Measurements from ENCODE around the gene LDHD. TPM values are rescaled to one million over a fixed set of nuclear protein-coding genes. Genes with fewer than 3 reads are reported as not detected.

LDHD gene
- total RNA-seq, 1 donor from 2014 or later = not detected

GRCh38 chr16:75147968-75148310, 31.4 kb upstream of the LDHD start:
- Histone ChIP-seq H3K27me3 (ENCODE audit: control insufficient read depth, insufficient read depth, low read length) (no peaks in the 10 kb centered on the region), H3K36me3 (ENCODE audit: control insufficient read depth, insufficient read depth, low read length) (no peaks in the 10 kb centered on the region), H3K4me3 (ENCODE audit: low read depth, low read length) (peak overlapping the region; percentile 2)
- DNase-seq (ENCODE audit: low read depth) = no peak
- TF ChIP-seq, protein P1, sequence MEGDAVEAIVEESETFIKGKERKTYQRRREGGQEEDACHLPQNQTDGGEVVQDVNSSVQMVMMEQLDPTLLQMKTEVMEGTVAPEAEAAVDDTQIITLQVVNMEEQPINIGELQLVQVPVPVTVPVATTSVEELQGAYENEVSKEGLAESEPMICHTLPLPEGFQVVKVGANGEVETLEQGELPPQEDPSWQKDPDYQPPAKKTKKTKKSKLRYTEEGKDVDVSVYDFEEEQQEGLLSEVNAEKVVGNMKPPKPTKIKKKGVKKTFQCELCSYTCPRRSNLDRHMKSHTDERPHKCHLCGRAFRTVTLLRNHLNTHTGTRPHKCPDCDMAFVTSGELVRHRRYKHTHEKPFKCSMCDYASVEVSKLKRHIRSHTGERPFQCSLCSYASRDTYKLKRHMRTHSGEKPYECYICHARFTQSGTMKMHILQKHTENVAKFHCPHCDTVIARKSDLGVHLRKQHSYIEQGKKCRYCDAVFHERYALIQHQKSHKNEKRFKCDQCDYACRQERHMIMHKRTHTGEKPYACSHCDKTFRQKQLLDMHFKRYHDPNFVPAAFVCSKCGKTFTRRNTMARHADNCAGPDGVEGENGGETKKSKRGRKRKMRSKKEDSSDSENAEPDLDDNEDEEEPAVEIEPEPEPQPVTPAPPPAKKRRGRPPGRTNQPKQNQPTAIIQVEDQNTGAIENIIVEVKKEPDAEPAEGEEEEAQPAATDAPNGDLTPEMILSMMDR (IDR thresholded peaks at IDR 0.05; ENCODE audit: insufficient read depth, low read length, poor library complexity, severe bottlenecking) = no peak

DNA sequence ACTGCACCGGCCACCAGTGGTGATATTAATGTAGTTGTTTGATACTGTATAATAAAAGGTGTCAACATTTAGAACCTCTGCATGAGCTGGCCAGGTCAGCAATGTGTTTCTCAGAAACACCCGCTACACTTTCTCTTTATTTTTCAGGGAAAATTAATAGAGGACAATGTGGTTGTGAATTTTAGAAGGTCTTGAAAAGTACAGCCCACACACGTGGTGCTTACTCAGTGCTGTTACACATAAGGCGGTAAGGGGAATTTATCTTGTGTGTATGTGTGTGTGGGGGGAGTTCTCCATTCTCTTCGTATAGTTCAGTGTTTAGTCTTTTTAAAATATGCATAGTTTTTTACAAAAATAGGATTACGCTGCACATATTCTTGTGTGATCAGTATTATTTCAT, 27.4 kb upstream of the LDHD start:
- DNase-seq (ENCODE audit: low read depth) = no peak
- TF ChIP-seq, protein P1 (IDR thresholded peaks at IDR 0.05; ENCODE audit: insufficient read depth, low read length, poor library complexity, severe bottlenecking) = no peak
- no peak overlapping the region for H3K4me3 ChIP-seq (ENCODE audit: low read depth, low read length)
- no peaks in the 10 kb centered on the region for H3K36me3 ChIP-seq (ENCODE audit: control insufficient read depth, insufficient read depth, low read length)
- H3K27me3 ChIP-seq (ENCODE audit: control insufficient read depth, insufficient read depth, low read length) = no peaks in the 10 kb centered on the region

GRCh38 chr16:75139498-75139897, 22.9 kb upstream of the LDHD start:
- DNase-seq (ENCODE audit: low read depth) = no peak
- Histone ChIP-seq H3K27me3 (ENCODE audit: control insufficient read depth, insufficient read depth, low read length) (no peaks in the 10 kb centered on the region), H3K4me3 (ENCODE audit: low read depth, low read length) (no peak overlapping the region), H3K36me3 (ENCODE audit: control insufficient read depth, insufficient read depth, low read length) (no peaks in the 10 kb centered on the region)
- TF ChIP-seq, protein P1 (IDR thresholded peaks at IDR 0.05; ENCODE audit: insufficient read depth, low read length, poor library complexity, severe bottlenecking) = no peak

GRCh38 chr16:75138636-75139035, 22.1 kb upstream of the LDHD start:
- H3K36me3 ChIP-seq (ENCODE audit: control insufficient read depth, insufficient read depth, low read length) = no peaks in the 10 kb centered on the region
- no peak overlapping the region for H3K4me3 ChIP-seq (ENCODE audit: low read depth, low read length)
- DNase-seq (ENCODE audit: low read depth) = no peak
- H3K27me3 ChIP-seq (ENCODE audit: control insufficient read depth, insufficient read depth, low read length) = no peaks in the 10 kb centered on the region
- TF ChIP-seq, protein P1 (IDR thresholded peaks at IDR 0.05; ENCODE audit: insufficient read depth, low read length, poor library complexity, severe bottlenecking) = no peak

DNA sequence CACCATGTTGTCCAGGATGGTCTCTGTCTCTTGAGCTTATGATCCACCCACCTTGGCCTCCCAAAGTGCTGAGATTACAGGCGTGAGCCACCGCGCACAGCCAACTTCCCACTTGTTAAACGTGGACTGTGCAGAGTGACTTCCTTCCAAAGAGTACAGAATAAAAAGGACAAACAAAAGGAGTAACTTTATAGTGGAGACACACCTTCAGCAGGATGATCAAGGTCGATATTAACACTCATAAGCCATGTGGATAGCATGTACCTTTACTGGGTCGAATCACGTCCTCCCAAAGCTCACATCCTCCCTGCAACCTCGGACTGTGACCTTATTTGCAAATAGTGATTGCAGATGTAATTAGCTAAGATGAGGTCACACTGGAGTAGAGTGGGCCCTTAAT, 21.7 kb upstream of the LDHD start:
- no peak overlapping the region for H3K4me3 ChIP-seq (ENCODE audit: low read depth, low read length)
- H3K36me3 ChIP-seq (ENCODE audit: control insufficient read depth, insufficient read depth, low read length) = no peaks in the 10 kb centered on the region
- no peak for DNase-seq (ENCODE audit: low read depth)
- H3K27me3 ChIP-seq (ENCODE audit: control insufficient read depth, insufficient read depth, low read length) = no peaks in the 10 kb centered on the region
- TF ChIP-seq, protein P1 (IDR thresholded peaks at IDR 0.05; ENCODE audit: insufficient read depth, low read length, poor library complexity, severe bottlenecking) = no peak

DNA sequence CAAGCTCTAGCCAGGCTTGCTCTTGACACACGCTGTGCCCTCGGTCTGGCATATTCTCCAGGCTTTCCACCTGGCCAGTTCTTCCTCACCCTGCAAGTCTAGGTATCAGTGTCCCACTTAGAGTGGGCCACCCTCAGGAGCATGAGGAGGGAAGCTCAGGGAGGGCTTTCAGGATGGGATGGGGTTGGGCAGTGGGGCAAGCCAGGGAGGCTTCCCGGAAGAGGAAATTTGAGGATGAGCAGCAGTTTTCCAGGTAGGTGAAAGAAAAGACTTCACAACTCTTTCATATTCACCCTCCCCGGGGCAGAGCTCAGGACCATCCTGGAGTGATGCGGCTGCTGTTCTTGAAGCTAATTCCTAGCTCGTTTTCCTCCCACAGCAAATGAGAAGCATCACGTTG, 14.5 kb upstream of the LDHD start:
- Histone ChIP-seq H3K36me3 (ENCODE audit: control insufficient read depth, insufficient read depth, low read length) (no peaks in the 10 kb centered on the region), H3K4me3 (ENCODE audit: low read depth, low read length) (no peak overlapping the region), H3K27me3 (ENCODE audit: control insufficient read depth, insufficient read depth, low read length) (no peaks in the 10 kb centered on the region)
- TF ChIP-seq, protein P1 (IDR thresholded peaks at IDR 0.05; ENCODE audit: insufficient read depth, low read length, poor library complexity, severe bottlenecking) = no peak
- DNase-seq (ENCODE audit: low read depth) = no peak

Measured in kidney epithelial cell (primary cell).